ENCODE measurements around the gene AUTS2. TPM values are rescaled to one million over a fixed set of nuclear protein-coding genes. Genes with fewer than 3 reads are reported as not detected.

The AUTS2 gene
- total and polyA plus RNA-seq, 2 of the 8 experiments (the other 6 are each of a cell fraction or from before 2014, with no cell fraction given) = 25.9 to 101 TPM

DNA sequence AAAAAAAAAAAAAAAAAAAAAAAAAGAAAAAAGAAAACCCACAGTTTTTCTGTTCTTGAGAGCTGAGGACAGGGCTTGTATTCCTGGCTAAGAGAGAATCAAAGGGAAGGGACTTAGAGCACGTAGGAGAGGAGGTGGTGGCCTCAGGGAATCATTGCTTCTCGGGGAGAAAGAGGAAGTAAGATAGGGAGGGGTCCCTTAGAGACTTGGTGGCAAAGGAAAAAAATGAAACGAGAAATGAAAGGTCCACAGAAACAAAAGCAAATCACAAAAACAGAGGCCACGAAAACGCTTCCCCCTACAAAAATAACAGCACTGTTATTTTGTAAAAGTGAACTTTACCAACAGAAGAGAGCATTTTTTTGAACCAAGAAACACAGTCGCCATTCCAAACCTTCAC is 1210.6 kb downstream of the AUTS2 start:
- WGBS, 2 experiments (ENCODE audit: extremely low coverage in 1 of 2, insufficient coverage in 1 of 2, insufficient read length in 1 of 2, insufficient replicate concordance in 2 of 2, low coverage in 1 of 2, low lambda C conversion rate in 2 of 2, missing lambda C conversion rate in 1 of 2) = 84% methylated on average over 6 of the region's 6 CpGs; no CpG with 5 or more reads in 1 of the 2 experiments
- no peak overlapping the region for H3K4ac ChIP-seq (replicated peaks; ENCODE audit: insufficient read length, low read depth, low read length)
- no peak for DNase-seq (ENCODE audit: low read depth in 1 of 2, low spot score in 2 of 2)

More for the DNA sequence above, 1210.6 kb downstream of the AUTS2 start:
- Histone ChIP-seq H3K9me3 (ENCODE audit: insufficient read depth in 2 of 2, low read depth in 1 of 2, low read length in 1 of 2) (no peaks in the 10 kb centered on the region), H2BK15ac (ENCODE audit: low read length) (no peak overlapping the region), H3K79me2 (ENCODE audit: control insufficient read depth in 1 of 2, insufficient read depth in 2 of 2, low read length in 2 of 2) (no peaks in the 10 kb centered on the region), H2BK20ac (ENCODE audit: low read length) (no peak overlapping the region), H3K56ac (replicated peaks; ENCODE audit: insufficient read length, low read depth, low read length) (no peak overlapping the region), H3K9ac (replicated peaks in 1 of 4; ENCODE audit: extremely low read depth in 1 of 4, low read depth in 3 of 4, low read length in 3 of 4) (no peak overlapping the region), H4K8ac (ENCODE audit: extremely low read depth, insufficient read depth, low read length) (no peak overlapping the region), H3K27me3 (replicated peaks in 1 of 4; ENCODE audit: control insufficient read depth in 3 of 4, extremely low read depth in 1 of 4, insufficient read depth in 3 of 4, low read length in 3 of 4) (no peaks in the 10 kb centered on the region), H3K4me1 (replicated peaks in 1 of 4; ENCODE audit: control insufficient read depth in 3 of 4, insufficient read depth in 4 of 4, low read length in 3 of 4) (no peaks in the 10 kb centered on the region), H3K23ac (ENCODE audit: insufficient read length) (no peak overlapping the region), H3K23me2 (ENCODE audit: low read depth, low read length) (0 out of 2 replicates have a peak, but pooled peaks cover 2% of the 10 kb centered on the region), H2BK12ac (ENCODE audit: low read depth, low read length) (no peak overlapping the region), H3K36me3 (ENCODE audit: control insufficient read depth in 2 of 4, insufficient read depth in 4 of 4, low read length in 3 of 4) (no peaks in the 10 kb centered on the region), H2AK5ac (ENCODE audit: low read depth, low read length) (no peak overlapping the region), H3K4me3 (ENCODE audit: extremely low read depth in 1 of 4, insufficient read depth in 2 of 4, low read depth in 3 of 4, low read length in 4 of 4) (no peak overlapping the region), H2BK5ac (ENCODE audit: low read depth, low read length) (no peak overlapping the region), H4K91ac (replicated peaks; ENCODE audit: insufficient read length, low read length) (no peak overlapping the region), H3K79me1 (ENCODE audit: low read depth, low read length) (no peaks in the 10 kb centered on the region; the same call in 1 of the 2 replicates), H4K5ac (ENCODE audit: insufficient read length, low read depth, low read length) (no peak overlapping the region), H3K18ac (ENCODE audit: extremely low read depth, low read length) (no peak overlapping the region), H4K20me1 (replicated peaks in 1 of 2; ENCODE audit: control insufficient read depth in 1 of 2, insufficient read depth in 2 of 2, low read length in 2 of 2) (no peaks in the 10 kb centered on the region), H3K4me2 (ENCODE audit: insufficient read depth in 1 of 2, low read depth in 2 of 2, low read length in 2 of 2) (no peak overlapping the region), H3K27ac (ENCODE audit: low read depth, low read length) (no peak overlapping the region), H2AFZ (ENCODE audit: low read length) (no peak overlapping the region), H3K14ac (ENCODE audit: insufficient read length) (no peak overlapping the region), H2BK120ac (replicated peaks; ENCODE audit: low read depth, low read length) (no peak overlapping the region)
- ChIA-PET CTCF (ENCODE audit: partially characterized antibody) (interaction anchor here (1.5 kb wide), 1 partner anchor 13 kb away, joined by 3 read pairs; no protein-coding TSS in a partner anchor), POLR2A (ENCODE audit: partially characterized antibody) (interaction anchor here (0.6 kb wide), 2 partner anchors 46 to 395 kb away, joined by 3 read pairs; no protein-coding TSS in a partner anchor)
- FAIRE-seq = no peak
- TF ChIP-seq BACH1 (IDR thresholded peaks at IDR 0.05; ENCODE audit: low read length) (no peak), CTBP2 (IDR thresholded peaks at IDR 0.05; ENCODE audit: borderline replicate concordance, insufficient read depth, insufficient read length, low read length) (no peak), KDM4A (IDR thresholded peaks at IDR 0.05; ENCODE audit: low read depth, low read length, severe bottlenecking) (no peak), GABPA (IDR thresholded peaks at IDR 0.05; ENCODE audit: borderline replicate concordance, insufficient read depth, low read length) (no peak), TAF7 (optimal IDR thresholded peaks at IDR 0.05; ENCODE audit: borderline replicate concordance, low read depth, low read length) (no peak), TCF12 (IDR thresholded peaks at IDR 0.05; ENCODE audit: low read depth, low read length) (no peak), CBX8 (IDR thresholded peaks at IDR 0.05; ENCODE audit: borderline replicate concordance, low read depth, low read length) (no peak), BRCA1 (IDR thresholded peaks at IDR 0.05; ENCODE audit: low read depth, low read length) (no peak)
